ENCODE results near the gene CASKIN2. TPM values are rescaled to one million over a fixed set of nuclear protein-coding genes. Genes with fewer than 3 reads are reported as not detected.

Gene CASKIN2
- total RNA-seq, 3 donors from 2014 or later: 27.8 to 44.5 (median 33.8) TPM

- peak; percentile 16 for ATAC-seq
- H3K4me3 ChIP-seq: no peak overlapping the region
- intact Hi-C loops (cut with DNase I, micrococcal nuclease): no loop called here
- H3K36me3 ChIP-seq (ENCODE audit: low read depth): no peaks in the 10 kb centered on the region
- peak in 1 of 3 donors; percentile 52 for DNase-seq
- no peaks in the 10 kb centered on the region for H3K9me3 ChIP-seq
- H3K4me1 ChIP-seq (ENCODE audit: low read depth): peaks cover 67% of the 10 kb centered on the region
- TF ChIP-seq CTCF (IDR thresholded peaks at IDR 0.05): no peak
These were observed 25.7 kb upstream of the CASKIN2 start for GRCh38 chr17:75540923-75541503.

- Histone ChIP-seq H3K4me1 (ENCODE audit: low read depth) (peaks cover 73% of the 10 kb centered on the region), H3K9me3 (no peaks in the 10 kb centered on the region), H3K36me3 (ENCODE audit: low read depth) (no peaks in the 10 kb centered on the region), H3K4me3 (no peak overlapping the region)
- intact Hi-C loops (cut with DNase I, micrococcal nuclease): no loop called here
- no peak for ATAC-seq
- no peak for DNase-seq
- no peak for TF ChIP-seq CTCF (IDR thresholded peaks at IDR 0.05)
These were observed 24.8 kb upstream of the CASKIN2 start for GRCh38 chr17:75539967-75540729.

GRCh38 chr17:75536366-75536765 lies 21.0 kb upstream of the CASKIN2 start:
- Histone ChIP-seq H3K9me3 (no peaks in the 10 kb centered on the region), H3K4me1 (ENCODE audit: low read depth) (peaks cover 60% of the 10 kb centered on the region), H3K4me3 (no peak overlapping the region), H3K36me3 (ENCODE audit: low read depth) (no peaks in the 10 kb centered on the region)
- no peak for TF ChIP-seq CTCF (IDR thresholded peaks at IDR 0.05)
- DNase-seq (no peak), ATAC-seq (no peak)
- intact Hi-C loops (cut with DNase I, micrococcal nuclease): no loop called here

GRCh38 chr17:75535871-75536270 lies 20.5 kb upstream of the CASKIN2 start:
- no peaks in the 10 kb centered on the region for H3K36me3 ChIP-seq (ENCODE audit: low read depth)
- no peak overlapping the region for H3K4me3 ChIP-seq
- peaks cover 60% of the 10 kb centered on the region for H3K4me1 ChIP-seq (ENCODE audit: low read depth)
- no peaks in the 10 kb centered on the region for H3K9me3 ChIP-seq
- TF ChIP-seq CTCF (IDR thresholded peaks at IDR 0.05): no peak
- ATAC-seq (no peak), DNase-seq (no peak)
- intact Hi-C loops (cut with DNase I, micrococcal nuclease): no loop called here

GRCh38 chr17:75535119-75535537 lies 19.8 kb upstream of the CASKIN2 start:
- H3K4me1 ChIP-seq (ENCODE audit: low read depth): peaks cover 59% of the 10 kb centered on the region
- DNase-seq: peak; percentile 68 to 88 (median 83)
- H3K9me3 ChIP-seq: no peaks in the 10 kb centered on the region
- intact Hi-C loops (cut with DNase I, micrococcal nuclease): no loop called here
- H3K36me3 ChIP-seq (ENCODE audit: low read depth): no peaks in the 10 kb centered on the region
- ATAC-seq: peak; percentile 80
- no peak overlapping the region for H3K4me3 ChIP-seq
- TF ChIP-seq CTCF (IDR thresholded peaks at IDR 0.05): no peak
